GM23338 (cell line): Measurements from ENCODE around the gene NR0B2. TPM values are rescaled to one million over a fixed set of nuclear protein-coding genes. Genes with fewer than 3 reads are reported as not detected.

ENCODE experiments used
- ATAC-seq: fragments of 200-7000 bp; cut with Tn5 transposase; 3 replicates; pipeline ENCODE4 v1.9.1; 2020
- DNase-seq: peaks from one replicate; pipeline ENCODE4 v3.0.0-alpha.2; 2015; ENCODE audit warnings: low spot score
- H2AFZ ChIP-seq: fragments of 200-600 bp; sonication (generic); 2 replicates; pipeline ENCODE4 v1.8.0; 2016; ENCODE audit warnings: antibody characterized with exemption, mild to moderate bottlenecking, moderate library complexity
- H3F3A ChIP-seq: fragments of 200-600 bp; sonication (generic); replicated peaks from 2 replicates; pipeline ENCODE4 v1.8.0; 2017; ENCODE audit warnings: antibody characterized with exemption, mixed run types, low read depth
- H3K27ac ChIP-seq: fragments of 200-600 bp; sonication (generic); 2 replicates; pipeline ENCODE4 v1.6.1; 2016; ENCODE audit warnings: low read depth
- H3K27me3 ChIP-seq: fragments of 200-600 bp; sonication (generic); 2 replicates; pipeline ENCODE4 v1.8.0; 2016; ENCODE audit warnings: mild to moderate bottlenecking, mixed run types, moderate library complexity; ENCODE audit not compliant: insufficient read depth
- H3K36me3 ChIP-seq: fragments of 200-600 bp; sonication (generic); 2 replicates; pipeline ENCODE4 v1.8.0; 2016; ENCODE audit warnings: mild to moderate bottlenecking; ENCODE audit not compliant: insufficient read depth
- H3K4me1 ChIP-seq: fragments of 200-600 bp; sonication (generic); 2 replicates; pipeline ENCODE4 v1.8.0; 2016; ENCODE audit warnings: mild to moderate bottlenecking, moderate library complexity; ENCODE audit not compliant: insufficient read depth
- H3K4me2 ChIP-seq: fragments of 200-600 bp; sonication (generic); 2 replicates; pipeline ENCODE4 v1.7.1; 2017; ENCODE audit warnings: mixed run types
- H3K4me3 ChIP-seq: fragments of 200-600 bp; sonication (generic); 2 replicates; pipeline ENCODE4 v1.6.1; 2016; ENCODE audit warnings: mixed run types
- H3K79me2 ChIP-seq: fragments of 200-600 bp; sonication (generic); replicated peaks from 2 replicates; pipeline ENCODE4 v1.8.0; 2017; ENCODE audit warnings: mild to moderate bottlenecking; ENCODE audit not compliant: insufficient read depth
- H3K9me2 ChIP-seq: fragments of 200-600 bp; sonication (generic); 2 replicates; pipeline ENCODE4 v1.8.0; 2017; ENCODE audit not compliant: insufficient read depth
- H4K20me1 ChIP-seq: fragments of 200-600 bp; sonication (generic); replicated peaks from 2 replicates; pipeline ENCODE4 v1.8.0; 2017; ENCODE audit warnings: mild to moderate bottlenecking; ENCODE audit not compliant: insufficient read depth
- H3K27ac Mint-ChIP-seq: 2 replicates; pipeline ENCODE4 v1.8.0; 2020; ENCODE audit warnings: inconsistent platforms, mild to moderate bottlenecking, moderate library complexity, mixed read lengths
- H3K27me3 Mint-ChIP-seq: 3 replicates; pipeline ENCODE4 v1.8.0; 2022; ENCODE audit warnings: low read depth, mild to moderate bottlenecking, moderate library complexity, mixed read lengths, inconsistent platforms; ENCODE audit not compliant: insufficient read depth, poor library complexity
- H3K36me3 Mint-ChIP-seq: 3 replicates; pipeline ENCODE4 v1.8.0; 2021; ENCODE audit warnings: low read depth, mild to moderate bottlenecking, inconsistent platforms, moderate library complexity, mixed read lengths
- H3K4me1 Mint-ChIP-seq: 3 replicates; pipeline ENCODE4 v1.8.0; 2020; ENCODE audit warnings: mild to moderate bottlenecking, inconsistent platforms, mixed read lengths
- H3K4me3 Mint-ChIP-seq: 3 replicates; pipeline ENCODE4 v1.8.0; 2021; ENCODE audit warnings: moderate library complexity, mild to moderate bottlenecking, inconsistent platforms, mixed read lengths
- H3K9me3 Mint-ChIP-seq: 3 replicates; pipeline ENCODE4 v1.8.0; 2020; ENCODE audit warnings: moderate library complexity, mild to moderate bottlenecking, inconsistent platforms, mixed read lengths
- CREB1 ChIP-seq: fragments of 250-450 bp; sonication (Bioruptor Pico); IDR thresholded peaks from 2 replicates; pipeline ENCODE4 v1.5.0; 2020; ENCODE audit warnings: low read depth, mild to moderate bottlenecking, moderate library complexity
- EZH2 ChIP-seq: fragments of 200-600 bp; sonication (generic); IDR thresholded peaks from one replicate; pipeline ENCODE4 v1.8.0; 2017; ENCODE audit warnings: antibody characterized with exemption, mild to moderate bottlenecking, low read depth; ENCODE audit not compliant: unreplicated experiment
- EZH2phosphoT487 ChIP-seq: fragments of 200-600 bp; sonication (generic); IDR thresholded peaks from one replicate; pipeline ENCODE4 v1.8.1; 2018; ENCODE audit warnings: antibody characterized with exemption; ENCODE audit not compliant: unreplicated experiment
- JUNB ChIP-seq: IDR thresholded peaks from one replicate; pipeline ENCODE4 v1.6.1; 2016; ENCODE audit warnings: antibody characterized with exemption; ENCODE audit not compliant: unreplicated experiment
- NANOG ChIP-seq: IDR thresholded peaks from 2 replicates; pipeline ENCODE4 v1.6.1; 2016; ENCODE audit warnings: antibody characterized with exemption, borderline replicate concordance
- STAT1 ChIP-seq: IDR thresholded peaks from one replicate; pipeline ENCODE4 v1.6.1; 2016; ENCODE audit warnings: antibody characterized with exemption; ENCODE audit not compliant: unreplicated experiment
- ZNF114 ChIP-seq: fragments of 250-450 bp; sonication (Bioruptor Pico); IDR thresholded peaks from 2 replicates; pipeline ENCODE4 v1.5.0; 2020; ENCODE audit warnings: mild to moderate bottlenecking, moderate library complexity
- ZNF331 ChIP-seq: fragments of 250-450 bp; sonication (Bioruptor Pico); IDR thresholded peaks from 2 replicates; pipeline ENCODE4 v1.5.0; 2020; ENCODE audit warnings: low read depth, mild to moderate bottlenecking, moderate library complexity
- polyA plus RNA-seq: library from polyadenylated mRNA; unstranded; fragments of >200 nt; fragmentation: Nextera tagmentation; extraction: Ambion mirVana; gene quantifications from 2 replicates; pipeline ENCODE4 v1.2.1, GENCODE V29; 2016
- total RNA-seq: library from RNA; depleted of rRNA; stranded (reverse); fragments of >200 nt; shearing (Covaris generic); gene quantifications from 2 replicates; pipeline ENCODE4 v1.2.3, GENCODE V29; 2014
- TF ChIP-seq, protein P1 (sequence below), 2 experiments: fragments of 200-600 bp in 1 of 2; sonication (generic) in 1 of 2; conservative IDR thresholded peaks; 2 replicates each; pipeline versions ENCODE4 v1.5.1 to v1.6.1; 2016 to 2017; ENCODE audit warnings: antibody characterized with exemption in 2 of 2, low read depth in 2 of 2, mild to moderate bottlenecking in 2 of 2, moderate library complexity in 1 of 2
- TF ChIP-seq, protein P2 (sequence below): IDR thresholded peaks from one replicate; pipeline ENCODE4 v1.6.1; 2018; ENCODE audit warnings: antibody characterized with exemption; ENCODE audit not compliant: unreplicated experiment
- TF ChIP-seq, protein P3 (sequence below): IDR thresholded peaks from 2 replicates; pipeline ENCODE4 v1.6.1; 2016; ENCODE audit warnings: antibody characterized with exemption
- TF ChIP-seq, protein P4 (sequence below): fragments of 250-450 bp; sonication (Bioruptor Pico); IDR thresholded peaks from 2 replicates; pipeline ENCODE4 v1.5.0; 2020; ENCODE audit warnings: mild to moderate bottlenecking, moderate library complexity

NR0B2 gene
- total and polyA plus RNA-seq, 2 experiments from 2014 or later: 0.18 TPM; not detected in 1

DNA sequence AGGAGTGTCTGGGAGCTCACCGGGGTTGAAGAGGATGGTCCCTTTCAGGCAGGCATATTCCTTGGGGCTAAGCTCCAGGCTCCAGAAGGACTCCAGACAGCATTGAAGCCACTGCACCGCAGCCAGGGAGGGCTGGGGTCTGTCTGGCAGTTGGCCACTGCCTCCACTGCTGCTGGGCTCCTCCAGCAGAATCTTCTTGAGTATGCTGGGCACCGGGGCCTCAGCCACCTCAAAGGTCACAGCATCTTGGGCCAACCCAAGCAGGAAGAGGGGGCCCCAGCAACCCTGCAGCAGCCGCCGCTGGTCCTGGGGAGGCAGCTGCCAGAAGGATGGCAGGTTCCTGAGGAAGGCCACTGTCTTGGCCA is 404 bp downstream of the NR0B2 start (continued):
- TF ChIP-seq NANOG (no peak), CREB1 (CRISPR knock-in tag) (no peak), JUNB (no peak), EZH2 (no peak), EZH2phosphoT487 (no peak)
- TF ChIP-seq, protein P1, sequence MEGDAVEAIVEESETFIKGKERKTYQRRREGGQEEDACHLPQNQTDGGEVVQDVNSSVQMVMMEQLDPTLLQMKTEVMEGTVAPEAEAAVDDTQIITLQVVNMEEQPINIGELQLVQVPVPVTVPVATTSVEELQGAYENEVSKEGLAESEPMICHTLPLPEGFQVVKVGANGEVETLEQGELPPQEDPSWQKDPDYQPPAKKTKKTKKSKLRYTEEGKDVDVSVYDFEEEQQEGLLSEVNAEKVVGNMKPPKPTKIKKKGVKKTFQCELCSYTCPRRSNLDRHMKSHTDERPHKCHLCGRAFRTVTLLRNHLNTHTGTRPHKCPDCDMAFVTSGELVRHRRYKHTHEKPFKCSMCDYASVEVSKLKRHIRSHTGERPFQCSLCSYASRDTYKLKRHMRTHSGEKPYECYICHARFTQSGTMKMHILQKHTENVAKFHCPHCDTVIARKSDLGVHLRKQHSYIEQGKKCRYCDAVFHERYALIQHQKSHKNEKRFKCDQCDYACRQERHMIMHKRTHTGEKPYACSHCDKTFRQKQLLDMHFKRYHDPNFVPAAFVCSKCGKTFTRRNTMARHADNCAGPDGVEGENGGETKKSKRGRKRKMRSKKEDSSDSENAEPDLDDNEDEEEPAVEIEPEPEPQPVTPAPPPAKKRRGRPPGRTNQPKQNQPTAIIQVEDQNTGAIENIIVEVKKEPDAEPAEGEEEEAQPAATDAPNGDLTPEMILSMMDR (conservative IDR thresholded peaks at IDR 0.05; ENCODE audit: low read depth in 2 of 2): no peak

DNA sequence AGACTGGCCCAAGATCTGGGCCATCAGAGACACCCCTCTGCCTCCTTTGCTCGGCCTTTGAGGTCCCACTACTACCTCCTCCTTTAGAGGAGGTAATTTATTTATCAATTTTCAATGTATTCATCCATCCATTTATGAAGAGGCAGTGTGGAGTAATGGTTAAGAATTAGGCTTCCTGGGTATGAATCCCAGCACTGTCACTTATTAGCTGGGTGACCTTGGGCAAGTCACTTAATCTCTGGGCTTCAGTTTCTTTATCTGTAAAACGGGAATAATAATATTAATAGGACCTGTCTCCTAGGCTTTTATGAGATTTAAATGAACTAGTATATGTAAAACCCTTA is 1.7 kb downstream of the NR0B2 start:
- Histone ChIP-seq H3K79me2 (no peaks in the 10 kb centered on the region), H3K4me1 (no peaks in the 10 kb centered on the region), H3K27ac (no peak overlapping the region), H2AFZ (no peak overlapping the region), H3K36me3 (no peaks in the 10 kb centered on the region), H3K27me3 (no peaks in the 10 kb centered on the region), H3K9me2 (no peaks in the 10 kb centered on the region), H3F3A (no peaks in the 10 kb centered on the region), H4K20me1 (no peaks in the 10 kb centered on the region; the same call in 1 of the 2 replicates), H3K4me2 (no peak overlapping the region), H3K4me3 (no peak overlapping the region)
- H3K36me3 Mint-ChIP-seq: no peaks in the 10 kb centered on the region
- ATAC-seq (no peak), DNase-seq (no peak)
- H3K9me3 Mint-ChIP-seq: no peaks in the 10 kb centered on the region
- no peaks in the 10 kb centered on the region for H3K4me1 Mint-ChIP-seq
- H3K4me3 Mint-ChIP-seq: no peak overlapping the region
- no peak overlapping the region for H3K27ac Mint-ChIP-seq
- H3K27me3 Mint-ChIP-seq: peaks cover 8% of the 10 kb centered on the region
- TF ChIP-seq, protein P2, sequence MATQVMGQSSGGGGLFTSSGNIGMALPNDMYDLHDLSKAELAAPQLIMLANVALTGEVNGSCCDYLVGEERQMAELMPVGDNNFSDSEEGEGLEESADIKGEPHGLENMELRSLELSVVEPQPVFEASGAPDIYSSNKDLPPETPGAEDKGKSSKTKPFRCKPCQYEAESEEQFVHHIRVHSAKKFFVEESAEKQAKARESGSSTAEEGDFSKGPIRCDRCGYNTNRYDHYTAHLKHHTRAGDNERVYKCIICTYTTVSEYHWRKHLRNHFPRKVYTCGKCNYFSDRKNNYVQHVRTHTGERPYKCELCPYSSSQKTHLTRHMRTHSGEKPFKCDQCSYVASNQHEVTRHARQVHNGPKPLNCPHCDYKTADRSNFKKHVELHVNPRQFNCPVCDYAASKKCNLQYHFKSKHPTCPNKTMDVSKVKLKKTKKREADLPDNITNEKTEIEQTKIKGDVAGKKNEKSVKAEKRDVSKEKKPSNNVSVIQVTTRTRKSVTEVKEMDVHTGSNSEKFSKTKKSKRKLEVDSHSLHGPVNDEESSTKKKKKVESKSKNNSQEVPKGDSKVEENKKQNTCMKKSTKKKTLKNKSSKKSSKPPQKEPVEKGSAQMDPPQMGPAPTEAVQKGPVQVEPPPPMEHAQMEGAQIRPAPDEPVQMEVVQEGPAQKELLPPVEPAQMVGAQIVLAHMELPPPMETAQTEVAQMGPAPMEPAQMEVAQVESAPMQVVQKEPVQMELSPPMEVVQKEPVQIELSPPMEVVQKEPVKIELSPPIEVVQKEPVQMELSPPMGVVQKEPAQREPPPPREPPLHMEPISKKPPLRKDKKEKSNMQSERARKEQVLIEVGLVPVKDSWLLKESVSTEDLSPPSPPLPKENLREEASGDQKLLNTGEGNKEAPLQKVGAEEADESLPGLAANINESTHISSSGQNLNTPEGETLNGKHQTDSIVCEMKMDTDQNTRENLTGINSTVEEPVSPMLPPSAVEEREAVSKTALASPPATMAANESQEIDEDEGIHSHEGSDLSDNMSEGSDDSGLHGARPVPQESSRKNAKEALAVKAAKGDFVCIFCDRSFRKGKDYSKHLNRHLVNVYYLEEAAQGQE: no peak
- TF ChIP-seq, protein P3, sequence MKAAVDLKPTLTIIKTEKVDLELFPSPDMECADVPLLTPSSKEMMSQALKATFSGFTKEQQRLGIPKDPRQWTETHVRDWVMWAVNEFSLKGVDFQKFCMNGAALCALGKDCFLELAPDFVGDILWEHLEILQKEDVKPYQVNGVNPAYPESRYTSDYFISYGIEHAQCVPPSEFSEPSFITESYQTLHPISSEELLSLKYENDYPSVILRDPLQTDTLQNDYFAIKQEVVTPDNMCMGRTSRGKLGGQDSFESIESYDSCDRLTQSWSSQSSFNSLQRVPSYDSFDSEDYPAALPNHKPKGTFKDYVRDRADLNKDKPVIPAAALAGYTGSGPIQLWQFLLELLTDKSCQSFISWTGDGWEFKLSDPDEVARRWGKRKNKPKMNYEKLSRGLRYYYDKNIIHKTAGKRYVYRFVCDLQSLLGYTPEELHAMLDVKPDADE: no peak
- TF ChIP-seq ZNF114: no peak
- no peak for TF ChIP-seq STAT1
- no peak for TF ChIP-seq JUNB
- TF ChIP-seq, protein P4, sequence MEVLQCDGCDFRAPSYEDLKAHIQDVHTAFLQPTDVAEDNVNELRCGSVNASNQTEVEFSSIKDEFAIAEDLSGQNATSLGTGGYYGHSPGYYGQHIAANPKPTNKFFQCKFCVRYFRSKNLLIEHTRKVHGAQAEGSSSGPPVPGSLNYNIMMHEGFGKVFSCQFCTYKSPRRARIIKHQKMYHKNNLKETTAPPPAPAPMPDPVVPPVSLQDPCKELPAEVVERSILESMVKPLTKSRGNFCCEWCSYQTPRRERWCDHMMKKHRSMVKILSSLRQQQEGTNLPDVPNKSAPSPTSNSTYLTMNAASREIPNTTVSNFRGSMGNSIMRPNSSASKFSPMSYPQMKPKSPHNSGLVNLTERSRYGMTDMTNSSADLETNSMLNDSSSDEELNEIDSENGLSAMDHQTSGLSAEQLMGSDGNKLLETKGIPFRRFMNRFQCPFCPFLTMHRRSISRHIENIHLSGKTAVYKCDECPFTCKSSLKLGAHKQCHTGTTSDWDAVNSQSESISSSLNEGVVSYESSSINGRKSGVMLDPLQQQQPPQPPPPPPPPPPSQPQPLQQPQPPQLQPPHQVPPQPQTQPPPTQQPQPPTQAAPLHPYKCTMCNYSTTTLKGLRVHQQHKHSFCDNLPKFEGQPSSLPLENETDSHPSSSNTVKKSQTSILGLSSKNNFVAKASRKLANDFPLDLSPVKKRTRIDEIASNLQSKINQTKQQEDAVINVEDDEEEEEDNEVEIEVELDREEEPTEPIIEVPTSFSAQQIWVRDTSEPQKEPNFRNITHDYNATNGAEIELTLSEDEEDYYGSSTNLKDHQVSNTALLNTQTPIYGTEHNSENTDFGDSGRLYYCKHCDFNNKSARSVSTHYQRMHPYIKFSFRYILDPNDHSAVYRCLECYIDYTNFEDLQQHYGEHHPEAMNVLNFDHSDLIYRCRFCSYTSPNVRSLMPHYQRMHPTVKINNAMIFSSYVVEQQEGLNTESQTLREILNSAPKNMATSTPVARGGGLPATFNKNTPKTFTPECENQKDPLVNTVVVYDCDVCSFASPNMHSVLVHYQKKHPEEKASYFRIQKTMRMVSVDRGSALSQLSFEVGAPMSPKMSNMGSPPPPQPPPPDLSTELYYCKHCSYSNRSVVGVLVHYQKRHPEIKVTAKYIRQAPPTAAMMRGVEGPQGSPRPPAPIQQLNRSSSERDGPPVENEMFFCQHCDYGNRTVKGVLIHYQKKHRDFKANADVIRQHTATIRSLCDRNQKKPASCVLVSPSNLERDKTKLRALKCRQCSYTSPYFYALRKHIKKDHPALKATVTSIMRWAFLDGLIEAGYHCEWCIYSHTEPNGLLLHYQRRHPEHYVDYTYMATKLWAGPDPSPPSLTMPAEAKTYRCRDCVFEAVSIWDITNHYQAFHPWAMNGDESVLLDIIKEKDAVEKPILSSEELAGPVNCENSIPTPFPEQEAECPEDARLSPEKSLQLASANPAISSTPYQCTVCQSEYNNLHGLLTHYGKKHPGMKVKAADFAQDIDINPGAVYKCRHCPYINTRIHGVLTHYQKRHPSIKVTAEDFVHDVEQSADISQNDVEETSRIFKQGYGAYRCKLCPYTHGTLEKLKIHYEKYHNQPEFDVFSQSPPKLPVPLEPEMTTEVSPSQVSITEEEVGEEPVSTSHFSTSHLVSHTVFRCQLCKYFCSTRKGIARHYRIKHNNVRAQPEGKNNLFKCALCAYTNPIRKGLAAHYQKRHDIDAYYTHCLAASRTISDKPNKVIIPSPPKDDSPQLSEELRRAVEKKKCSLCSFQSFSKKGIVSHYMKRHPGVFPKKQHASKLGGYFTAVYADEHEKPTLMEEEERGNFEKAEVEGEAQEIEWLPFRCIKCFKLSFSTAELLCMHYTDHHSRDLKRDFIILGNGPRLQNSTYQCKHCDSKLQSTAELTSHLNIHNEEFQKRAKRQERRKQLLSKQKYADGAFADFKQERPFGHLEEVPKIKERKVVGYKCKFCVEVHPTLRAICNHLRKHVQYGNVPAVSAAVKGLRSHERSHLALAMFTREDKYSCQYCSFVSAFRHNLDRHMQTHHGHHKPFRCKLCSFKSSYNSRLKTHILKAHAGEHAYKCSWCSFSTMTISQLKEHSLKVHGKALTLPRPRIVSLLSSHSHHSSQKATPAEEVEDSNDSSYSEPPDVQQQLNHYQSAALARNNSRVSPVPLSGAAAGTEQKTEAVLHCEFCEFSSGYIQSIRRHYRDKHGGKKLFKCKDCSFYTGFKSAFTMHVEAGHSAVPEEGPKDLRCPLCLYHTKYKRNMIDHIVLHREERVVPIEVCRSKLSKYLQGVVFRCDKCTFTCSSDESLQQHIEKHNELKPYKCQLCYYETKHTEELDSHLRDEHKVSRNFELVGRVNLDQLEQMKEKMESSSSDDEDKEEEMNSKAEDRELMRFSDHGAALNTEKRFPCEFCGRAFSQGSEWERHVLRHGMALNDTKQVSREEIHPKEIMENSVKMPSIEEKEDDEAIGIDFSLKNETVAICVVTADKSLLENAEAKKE: no peak
- no peak for TF ChIP-seq EZH2
- no peak for TF ChIP-seq EZH2phosphoT487
- TF ChIP-seq ZNF331: no peak
